GM23338 (cell line): ENCODE results near the gene TPST1. TPM values are rescaled to one million over a fixed set of nuclear protein-coding genes. Genes with fewer than 3 reads are reported as not detected.

Source experiments
- ATAC-seq: fragments of 200-7000 bp; cut with Tn5 transposase; 3 replicates; pipeline ENCODE4 v1.9.1; 2020
- DNase-seq: peaks from one replicate; pipeline ENCODE4 v3.0.0-alpha.2; 2015; ENCODE audit warnings: low spot score
- H2AFZ ChIP-seq: fragments of 200-600 bp; sonication (generic); 2 replicates; pipeline ENCODE4 v1.8.0; 2016; ENCODE audit warnings: antibody characterized with exemption, mild to moderate bottlenecking, moderate library complexity
- H3F3A ChIP-seq: fragments of 200-600 bp; sonication (generic); replicated peaks from 2 replicates; pipeline ENCODE4 v1.8.0; 2017; ENCODE audit warnings: antibody characterized with exemption, mixed run types, low read depth
- H3K27ac ChIP-seq: fragments of 200-600 bp; sonication (generic); 2 replicates; pipeline ENCODE4 v1.6.1; 2016; ENCODE audit warnings: low read depth
- H3K27me3 ChIP-seq: fragments of 200-600 bp; sonication (generic); 2 replicates; pipeline ENCODE4 v1.8.0; 2016; ENCODE audit warnings: mild to moderate bottlenecking, mixed run types, moderate library complexity; ENCODE audit not compliant: insufficient read depth
- H3K36me3 ChIP-seq: fragments of 200-600 bp; sonication (generic); 2 replicates; pipeline ENCODE4 v1.8.0; 2016; ENCODE audit warnings: mild to moderate bottlenecking; ENCODE audit not compliant: insufficient read depth
- H3K4me1 ChIP-seq: fragments of 200-600 bp; sonication (generic); 2 replicates; pipeline ENCODE4 v1.8.0; 2016; ENCODE audit warnings: mild to moderate bottlenecking, moderate library complexity; ENCODE audit not compliant: insufficient read depth
- H3K4me2 ChIP-seq: fragments of 200-600 bp; sonication (generic); 2 replicates; pipeline ENCODE4 v1.7.1; 2017; ENCODE audit warnings: mixed run types
- H3K4me3 ChIP-seq: fragments of 200-600 bp; sonication (generic); 2 replicates; pipeline ENCODE4 v1.6.1; 2016; ENCODE audit warnings: mixed run types
- H3K79me2 ChIP-seq: fragments of 200-600 bp; sonication (generic); replicated peaks from 2 replicates; pipeline ENCODE4 v1.8.0; 2017; ENCODE audit warnings: mild to moderate bottlenecking; ENCODE audit not compliant: insufficient read depth
- H3K9me2 ChIP-seq: fragments of 200-600 bp; sonication (generic); 2 replicates; pipeline ENCODE4 v1.8.0; 2017; ENCODE audit not compliant: insufficient read depth
- H4K20me1 ChIP-seq: fragments of 200-600 bp; sonication (generic); replicated peaks from 2 replicates; pipeline ENCODE4 v1.8.0; 2017; ENCODE audit warnings: mild to moderate bottlenecking; ENCODE audit not compliant: insufficient read depth
- H3K27ac Mint-ChIP-seq: 2 replicates; pipeline ENCODE4 v1.8.0; 2020; ENCODE audit warnings: inconsistent platforms, mild to moderate bottlenecking, moderate library complexity, mixed read lengths
- H3K27me3 Mint-ChIP-seq: 3 replicates; pipeline ENCODE4 v1.8.0; 2022; ENCODE audit warnings: low read depth, mild to moderate bottlenecking, moderate library complexity, mixed read lengths, inconsistent platforms; ENCODE audit not compliant: insufficient read depth, poor library complexity
- H3K36me3 Mint-ChIP-seq: 3 replicates; pipeline ENCODE4 v1.8.0; 2021; ENCODE audit warnings: low read depth, mild to moderate bottlenecking, inconsistent platforms, moderate library complexity, mixed read lengths
- H3K4me1 Mint-ChIP-seq: 3 replicates; pipeline ENCODE4 v1.8.0; 2020; ENCODE audit warnings: mild to moderate bottlenecking, inconsistent platforms, mixed read lengths
- H3K4me3 Mint-ChIP-seq: 3 replicates; pipeline ENCODE4 v1.8.0; 2021; ENCODE audit warnings: moderate library complexity, mild to moderate bottlenecking, inconsistent platforms, mixed read lengths
- H3K9me3 Mint-ChIP-seq: 3 replicates; pipeline ENCODE4 v1.8.0; 2020; ENCODE audit warnings: moderate library complexity, mild to moderate bottlenecking, inconsistent platforms, mixed read lengths
- JUNB ChIP-seq: IDR thresholded peaks from one replicate; pipeline ENCODE4 v1.6.1; 2016; ENCODE audit warnings: antibody characterized with exemption; ENCODE audit not compliant: unreplicated experiment
- STAT1 ChIP-seq: IDR thresholded peaks from one replicate; pipeline ENCODE4 v1.6.1; 2016; ENCODE audit warnings: antibody characterized with exemption; ENCODE audit not compliant: unreplicated experiment
- ZNF114 ChIP-seq: fragments of 250-450 bp; sonication (Bioruptor Pico); IDR thresholded peaks from 2 replicates; pipeline ENCODE4 v1.5.0; 2020; ENCODE audit warnings: mild to moderate bottlenecking, moderate library complexity
- polyA plus RNA-seq: library from polyadenylated mRNA; unstranded; fragments of >200 nt; fragmentation: Nextera tagmentation; extraction: Ambion mirVana; gene quantifications from 2 replicates; pipeline ENCODE4 v1.2.1, GENCODE V29; 2016
- total RNA-seq: library from RNA; depleted of rRNA; stranded (reverse); fragments of >200 nt; shearing (Covaris generic); gene quantifications from 2 replicates; pipeline ENCODE4 v1.2.3, GENCODE V29; 2014
- TF ChIP-seq, protein P1 (sequence below): fragments of 250-450 bp; sonication (Bioruptor Pico); IDR thresholded peaks from 2 replicates; pipeline ENCODE4 v1.5.0; 2020; ENCODE audit warnings: mild to moderate bottlenecking, moderate library complexity
- TF ChIP-seq, protein P2 (sequence below): IDR thresholded peaks from one replicate; pipeline ENCODE4 v1.6.1; 2018; ENCODE audit warnings: antibody characterized with exemption; ENCODE audit not compliant: unreplicated experiment

Gene TPST1
- total and polyA plus RNA-seq, 2 experiments from 2014 or later, result 10.7 to 19.2 TPM

- H4K20me1 ChIP-seq, result no peaks in the 10 kb centered on the region; the same call in 1 of the 2 replicates
- Mint-ChIP-seq H3K27ac (peak overlapping the region; percentile 46; the same call in 1 of the 2 replicates), H3K4me1 (peaks cover 18% of the 10 kb centered on the region; the same call in 2 of the 3 replicates), H3K4me3 (no peak overlapping the region), H3K27me3 (peaks cover 2% of the 10 kb centered on the region), H3K9me3 (no peaks in the 10 kb centered on the region; the same call in 2 of the 3 replicates), H3K36me3 (no peaks in the 10 kb centered on the region)
- no peak overlapping the region for H3K4me3 ChIP-seq
- H3F3A ChIP-seq, result no peaks in the 10 kb centered on the region
- H3K79me2 ChIP-seq, result no peaks in the 10 kb centered on the region
- H3K36me3 ChIP-seq, result no peaks in the 10 kb centered on the region
- H3K4me2 ChIP-seq, result no peak overlapping the region
- H3K27me3 ChIP-seq, result no peaks in the 10 kb centered on the region
- no peak overlapping the region for H3K27ac ChIP-seq
- peak; percentile 68 for DNase-seq
- peak; percentile 99 for ATAC-seq
- H3K9me2 ChIP-seq, result no peaks in the 10 kb centered on the region
- TF ChIP-seq STAT1 (no peak), ZNF114 (no peak), JUNB (no peak)
- TF ChIP-seq, protein P1, sequence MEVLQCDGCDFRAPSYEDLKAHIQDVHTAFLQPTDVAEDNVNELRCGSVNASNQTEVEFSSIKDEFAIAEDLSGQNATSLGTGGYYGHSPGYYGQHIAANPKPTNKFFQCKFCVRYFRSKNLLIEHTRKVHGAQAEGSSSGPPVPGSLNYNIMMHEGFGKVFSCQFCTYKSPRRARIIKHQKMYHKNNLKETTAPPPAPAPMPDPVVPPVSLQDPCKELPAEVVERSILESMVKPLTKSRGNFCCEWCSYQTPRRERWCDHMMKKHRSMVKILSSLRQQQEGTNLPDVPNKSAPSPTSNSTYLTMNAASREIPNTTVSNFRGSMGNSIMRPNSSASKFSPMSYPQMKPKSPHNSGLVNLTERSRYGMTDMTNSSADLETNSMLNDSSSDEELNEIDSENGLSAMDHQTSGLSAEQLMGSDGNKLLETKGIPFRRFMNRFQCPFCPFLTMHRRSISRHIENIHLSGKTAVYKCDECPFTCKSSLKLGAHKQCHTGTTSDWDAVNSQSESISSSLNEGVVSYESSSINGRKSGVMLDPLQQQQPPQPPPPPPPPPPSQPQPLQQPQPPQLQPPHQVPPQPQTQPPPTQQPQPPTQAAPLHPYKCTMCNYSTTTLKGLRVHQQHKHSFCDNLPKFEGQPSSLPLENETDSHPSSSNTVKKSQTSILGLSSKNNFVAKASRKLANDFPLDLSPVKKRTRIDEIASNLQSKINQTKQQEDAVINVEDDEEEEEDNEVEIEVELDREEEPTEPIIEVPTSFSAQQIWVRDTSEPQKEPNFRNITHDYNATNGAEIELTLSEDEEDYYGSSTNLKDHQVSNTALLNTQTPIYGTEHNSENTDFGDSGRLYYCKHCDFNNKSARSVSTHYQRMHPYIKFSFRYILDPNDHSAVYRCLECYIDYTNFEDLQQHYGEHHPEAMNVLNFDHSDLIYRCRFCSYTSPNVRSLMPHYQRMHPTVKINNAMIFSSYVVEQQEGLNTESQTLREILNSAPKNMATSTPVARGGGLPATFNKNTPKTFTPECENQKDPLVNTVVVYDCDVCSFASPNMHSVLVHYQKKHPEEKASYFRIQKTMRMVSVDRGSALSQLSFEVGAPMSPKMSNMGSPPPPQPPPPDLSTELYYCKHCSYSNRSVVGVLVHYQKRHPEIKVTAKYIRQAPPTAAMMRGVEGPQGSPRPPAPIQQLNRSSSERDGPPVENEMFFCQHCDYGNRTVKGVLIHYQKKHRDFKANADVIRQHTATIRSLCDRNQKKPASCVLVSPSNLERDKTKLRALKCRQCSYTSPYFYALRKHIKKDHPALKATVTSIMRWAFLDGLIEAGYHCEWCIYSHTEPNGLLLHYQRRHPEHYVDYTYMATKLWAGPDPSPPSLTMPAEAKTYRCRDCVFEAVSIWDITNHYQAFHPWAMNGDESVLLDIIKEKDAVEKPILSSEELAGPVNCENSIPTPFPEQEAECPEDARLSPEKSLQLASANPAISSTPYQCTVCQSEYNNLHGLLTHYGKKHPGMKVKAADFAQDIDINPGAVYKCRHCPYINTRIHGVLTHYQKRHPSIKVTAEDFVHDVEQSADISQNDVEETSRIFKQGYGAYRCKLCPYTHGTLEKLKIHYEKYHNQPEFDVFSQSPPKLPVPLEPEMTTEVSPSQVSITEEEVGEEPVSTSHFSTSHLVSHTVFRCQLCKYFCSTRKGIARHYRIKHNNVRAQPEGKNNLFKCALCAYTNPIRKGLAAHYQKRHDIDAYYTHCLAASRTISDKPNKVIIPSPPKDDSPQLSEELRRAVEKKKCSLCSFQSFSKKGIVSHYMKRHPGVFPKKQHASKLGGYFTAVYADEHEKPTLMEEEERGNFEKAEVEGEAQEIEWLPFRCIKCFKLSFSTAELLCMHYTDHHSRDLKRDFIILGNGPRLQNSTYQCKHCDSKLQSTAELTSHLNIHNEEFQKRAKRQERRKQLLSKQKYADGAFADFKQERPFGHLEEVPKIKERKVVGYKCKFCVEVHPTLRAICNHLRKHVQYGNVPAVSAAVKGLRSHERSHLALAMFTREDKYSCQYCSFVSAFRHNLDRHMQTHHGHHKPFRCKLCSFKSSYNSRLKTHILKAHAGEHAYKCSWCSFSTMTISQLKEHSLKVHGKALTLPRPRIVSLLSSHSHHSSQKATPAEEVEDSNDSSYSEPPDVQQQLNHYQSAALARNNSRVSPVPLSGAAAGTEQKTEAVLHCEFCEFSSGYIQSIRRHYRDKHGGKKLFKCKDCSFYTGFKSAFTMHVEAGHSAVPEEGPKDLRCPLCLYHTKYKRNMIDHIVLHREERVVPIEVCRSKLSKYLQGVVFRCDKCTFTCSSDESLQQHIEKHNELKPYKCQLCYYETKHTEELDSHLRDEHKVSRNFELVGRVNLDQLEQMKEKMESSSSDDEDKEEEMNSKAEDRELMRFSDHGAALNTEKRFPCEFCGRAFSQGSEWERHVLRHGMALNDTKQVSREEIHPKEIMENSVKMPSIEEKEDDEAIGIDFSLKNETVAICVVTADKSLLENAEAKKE, result no peak
- TF ChIP-seq, protein P2, sequence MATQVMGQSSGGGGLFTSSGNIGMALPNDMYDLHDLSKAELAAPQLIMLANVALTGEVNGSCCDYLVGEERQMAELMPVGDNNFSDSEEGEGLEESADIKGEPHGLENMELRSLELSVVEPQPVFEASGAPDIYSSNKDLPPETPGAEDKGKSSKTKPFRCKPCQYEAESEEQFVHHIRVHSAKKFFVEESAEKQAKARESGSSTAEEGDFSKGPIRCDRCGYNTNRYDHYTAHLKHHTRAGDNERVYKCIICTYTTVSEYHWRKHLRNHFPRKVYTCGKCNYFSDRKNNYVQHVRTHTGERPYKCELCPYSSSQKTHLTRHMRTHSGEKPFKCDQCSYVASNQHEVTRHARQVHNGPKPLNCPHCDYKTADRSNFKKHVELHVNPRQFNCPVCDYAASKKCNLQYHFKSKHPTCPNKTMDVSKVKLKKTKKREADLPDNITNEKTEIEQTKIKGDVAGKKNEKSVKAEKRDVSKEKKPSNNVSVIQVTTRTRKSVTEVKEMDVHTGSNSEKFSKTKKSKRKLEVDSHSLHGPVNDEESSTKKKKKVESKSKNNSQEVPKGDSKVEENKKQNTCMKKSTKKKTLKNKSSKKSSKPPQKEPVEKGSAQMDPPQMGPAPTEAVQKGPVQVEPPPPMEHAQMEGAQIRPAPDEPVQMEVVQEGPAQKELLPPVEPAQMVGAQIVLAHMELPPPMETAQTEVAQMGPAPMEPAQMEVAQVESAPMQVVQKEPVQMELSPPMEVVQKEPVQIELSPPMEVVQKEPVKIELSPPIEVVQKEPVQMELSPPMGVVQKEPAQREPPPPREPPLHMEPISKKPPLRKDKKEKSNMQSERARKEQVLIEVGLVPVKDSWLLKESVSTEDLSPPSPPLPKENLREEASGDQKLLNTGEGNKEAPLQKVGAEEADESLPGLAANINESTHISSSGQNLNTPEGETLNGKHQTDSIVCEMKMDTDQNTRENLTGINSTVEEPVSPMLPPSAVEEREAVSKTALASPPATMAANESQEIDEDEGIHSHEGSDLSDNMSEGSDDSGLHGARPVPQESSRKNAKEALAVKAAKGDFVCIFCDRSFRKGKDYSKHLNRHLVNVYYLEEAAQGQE, result no peak
- no peak overlapping the region for H2AFZ ChIP-seq
- peaks cover 5% of the 10 kb centered on the region; the same call in 1 of the 2 replicates for H3K4me1 ChIP-seq
Measured at GRCh38 chr7:66352071-66352470, 146.9 kb downstream of the TPST1 start.
